ENCODE results near the gene FAM81B.
"Not testable (repeated sequence)": the region's sequence is repeated elsewhere in the genome, so short reads cannot be mapped to it uniquely, and the experiment has no call there.

FAM81B gene, protein sequence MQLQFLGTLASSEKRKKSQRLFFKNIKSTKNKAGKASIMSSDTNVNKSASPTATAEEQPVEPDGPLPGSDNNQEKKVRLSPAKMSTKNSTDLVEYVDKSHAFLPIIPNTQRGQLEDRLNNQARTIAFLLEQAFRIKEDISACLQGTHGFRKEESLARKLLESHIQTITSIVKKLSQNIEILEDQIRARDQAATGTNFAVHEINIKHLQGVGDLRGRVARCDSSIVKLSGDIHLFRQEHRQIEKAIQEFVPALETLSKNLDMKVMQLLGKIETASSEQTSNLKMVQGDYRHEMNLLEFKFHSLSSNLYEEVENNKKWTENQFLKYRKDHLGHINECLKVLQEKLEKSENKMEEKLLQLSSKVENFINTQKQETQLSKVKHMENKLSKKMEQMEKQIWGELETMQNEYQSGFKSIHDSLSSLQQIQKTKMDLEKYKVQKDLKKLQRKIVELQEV

DNA sequence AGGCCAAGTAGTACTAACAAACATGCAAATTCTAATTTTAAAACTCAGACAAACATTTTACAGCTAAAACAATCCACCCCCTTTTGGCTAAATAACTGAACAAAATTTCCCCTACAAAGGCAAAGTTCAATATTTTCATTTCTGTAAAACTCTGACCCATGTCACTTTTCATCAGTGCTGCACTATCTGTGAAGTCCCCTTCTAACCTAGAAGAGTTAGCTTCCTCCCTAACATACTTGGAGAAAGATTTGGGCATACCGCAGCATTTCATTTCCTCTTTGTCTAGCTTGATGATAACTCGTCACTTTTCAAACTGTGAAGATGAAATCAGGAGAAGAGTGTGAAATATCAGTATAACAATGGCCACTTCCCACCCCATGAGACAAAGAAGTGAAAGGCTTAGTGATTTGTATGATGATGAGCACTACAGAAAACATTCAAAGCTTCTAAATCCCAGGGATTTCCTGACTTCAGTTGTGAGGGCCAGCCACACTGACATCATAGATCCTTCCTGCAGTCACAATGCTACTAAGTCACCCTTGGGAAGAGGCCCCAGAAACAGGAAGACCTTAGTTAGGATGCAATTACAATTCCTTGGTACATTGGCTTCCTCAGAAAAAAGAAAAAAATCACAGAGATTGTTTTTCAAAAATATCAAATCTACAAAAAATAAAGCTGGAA lies at the start of gene FAM81B:
Gene FAM81B (plus strand): TSS at position 555 of the 681 bp plus-strand sequence. CDS start 24 bp downstream, at position 579.
- no peak for DNase-seq

DNA sequence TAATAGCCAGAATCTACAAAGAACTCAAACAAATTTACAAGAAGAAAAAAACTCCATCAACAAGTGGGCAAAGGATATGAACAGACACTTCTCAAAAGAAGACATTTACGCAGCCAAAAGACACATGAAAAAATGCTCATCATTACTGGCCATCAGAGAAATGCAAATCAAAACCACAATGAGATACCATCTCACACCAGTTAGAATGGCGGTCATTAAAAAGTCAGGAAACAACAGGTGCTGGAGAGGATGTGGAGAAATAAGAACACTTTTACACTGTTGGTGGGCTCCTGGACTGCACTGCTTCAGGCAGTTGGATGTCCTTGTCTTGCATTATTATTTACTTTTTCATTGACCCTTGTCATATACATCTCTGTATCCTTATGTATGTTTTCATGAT lies 49.7 kb upstream of the FAM81B start:
- DNase-seq: not testable (repeated sequence)

DNA sequence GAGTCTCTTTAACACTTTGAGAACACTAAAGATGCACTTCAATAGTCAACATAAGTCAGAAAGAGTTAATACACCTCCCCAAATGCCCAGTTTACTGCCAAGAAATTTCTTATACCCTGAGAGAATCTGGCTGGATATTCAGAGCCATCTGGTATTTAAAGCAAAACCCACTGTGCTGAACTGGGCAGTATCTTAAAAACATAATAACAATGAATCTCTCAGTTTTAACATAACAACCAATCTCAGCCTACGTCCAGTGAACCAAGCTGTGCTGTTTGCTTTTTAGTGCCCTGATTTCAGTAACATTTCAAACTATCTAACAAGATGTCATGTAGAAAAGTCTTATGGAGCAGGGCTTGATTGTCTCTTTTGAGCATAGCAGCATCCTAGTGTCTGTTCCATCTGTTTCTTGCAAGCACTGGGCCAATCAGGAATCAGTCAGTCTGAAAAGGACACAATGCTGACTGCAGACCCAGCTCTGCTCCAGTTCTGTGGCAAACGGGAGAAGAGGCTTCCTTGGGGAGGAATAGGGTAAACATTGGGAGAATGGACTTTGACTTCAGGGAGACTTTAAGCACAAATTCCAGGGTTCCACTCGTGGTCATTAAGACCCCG lies 43.6 kb upstream of the FAM81B start:
- DNase-seq: no peak

DNA sequence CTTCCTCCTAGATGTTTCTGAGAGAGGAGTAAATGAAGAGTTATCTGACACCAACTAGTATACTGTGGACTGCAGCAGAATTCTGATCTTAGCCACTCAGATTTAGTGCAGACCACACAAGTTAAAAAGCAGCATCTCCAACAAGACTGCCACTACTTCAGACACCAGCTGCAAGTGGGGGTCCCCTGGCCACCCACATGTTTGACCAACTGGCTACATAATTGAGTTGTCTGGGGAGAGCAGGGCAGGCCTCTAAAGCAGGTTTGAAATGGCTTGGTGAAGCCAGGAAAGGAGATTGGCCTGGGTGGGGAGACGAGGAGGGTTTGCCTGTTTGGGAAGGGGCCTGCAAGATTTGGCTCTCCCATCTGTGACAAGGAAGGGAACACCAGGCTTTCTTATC lies 40.5 kb upstream of the FAM81B start:
- no peak for DNase-seq

DNA sequence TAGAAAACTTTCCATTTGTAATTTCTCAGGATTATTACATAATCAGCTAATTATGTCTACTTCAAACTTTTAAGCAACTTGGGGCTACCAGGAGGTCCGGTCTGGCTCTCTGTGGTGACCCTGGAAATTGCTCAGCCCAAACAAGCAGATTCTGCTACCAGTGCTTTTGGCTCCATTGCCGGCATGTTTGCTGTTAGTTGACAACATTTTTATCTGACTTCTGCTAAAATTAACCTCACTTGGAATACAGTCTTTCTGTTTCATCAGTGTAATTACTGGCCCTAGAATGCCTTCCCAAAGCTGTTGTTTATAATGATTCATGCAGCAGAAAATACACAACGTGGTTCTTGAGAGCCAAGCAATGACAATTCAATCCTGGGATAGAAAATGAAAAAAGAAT lies 38.5 kb upstream of the FAM81B start:
- DNase-seq: no peak

DNA sequence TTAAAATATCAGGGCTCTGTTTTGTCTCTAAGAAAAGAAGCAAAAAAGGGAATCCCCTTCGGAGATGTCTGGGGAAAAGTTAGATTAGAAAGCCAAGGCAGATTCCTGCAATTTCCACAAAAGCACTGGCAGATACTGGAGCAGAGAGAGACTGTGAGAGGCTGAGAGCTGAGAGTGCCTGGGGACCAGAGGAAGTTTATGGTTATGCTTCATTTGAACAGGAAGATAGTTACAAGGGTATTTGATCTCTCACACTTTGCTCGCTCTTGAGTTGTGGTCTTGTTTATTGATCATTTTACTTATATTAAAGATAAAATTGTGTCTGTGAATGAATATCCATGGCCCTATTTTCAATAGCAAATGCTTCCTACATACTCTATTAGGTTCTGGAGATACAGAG lies 32.8 kb upstream of the FAM81B start:
- DNase-seq: no peak

DNA sequence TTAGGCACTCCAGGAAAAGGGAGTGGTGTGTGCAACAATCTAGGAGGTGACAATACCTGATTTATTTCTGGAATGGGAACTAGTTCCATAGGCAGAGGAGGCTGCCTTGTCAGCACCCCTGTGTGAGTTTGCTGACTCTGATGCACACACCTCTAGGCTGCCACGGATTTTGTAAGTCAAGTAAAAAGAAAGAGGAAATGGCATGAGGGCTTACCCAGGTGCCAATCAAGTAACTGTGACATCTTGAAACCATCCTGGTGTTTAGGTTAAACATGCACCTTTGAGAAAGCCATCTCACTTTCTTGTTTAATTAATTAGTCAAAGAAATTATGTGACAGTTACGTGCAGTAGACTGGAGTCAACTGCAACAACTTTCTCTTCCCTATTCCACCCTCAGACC lies 32.3 kb upstream of the FAM81B start:
- no peak for DNase-seq

DNA sequence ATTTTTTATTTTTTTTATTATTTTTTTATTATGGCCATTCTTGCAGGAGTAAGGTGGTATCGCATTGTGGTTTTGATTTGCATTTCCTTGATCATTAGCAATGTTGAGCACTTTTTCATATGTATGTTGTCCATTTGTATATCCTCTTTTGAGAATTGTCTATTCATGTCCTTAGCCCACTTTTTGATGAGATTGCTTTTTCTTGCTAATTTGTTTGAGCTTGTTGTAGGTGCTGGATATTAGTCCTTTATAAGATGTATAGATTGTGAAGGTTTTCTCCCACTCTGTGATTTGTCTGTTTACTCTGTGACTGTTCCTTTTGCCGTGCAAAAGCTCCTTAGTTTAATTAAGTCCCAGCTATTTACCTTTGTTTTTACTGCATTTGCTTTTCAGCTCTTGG lies 30.5 kb upstream of the FAM81B start:
- DNase-seq: not testable (repeated sequence)

DNA sequence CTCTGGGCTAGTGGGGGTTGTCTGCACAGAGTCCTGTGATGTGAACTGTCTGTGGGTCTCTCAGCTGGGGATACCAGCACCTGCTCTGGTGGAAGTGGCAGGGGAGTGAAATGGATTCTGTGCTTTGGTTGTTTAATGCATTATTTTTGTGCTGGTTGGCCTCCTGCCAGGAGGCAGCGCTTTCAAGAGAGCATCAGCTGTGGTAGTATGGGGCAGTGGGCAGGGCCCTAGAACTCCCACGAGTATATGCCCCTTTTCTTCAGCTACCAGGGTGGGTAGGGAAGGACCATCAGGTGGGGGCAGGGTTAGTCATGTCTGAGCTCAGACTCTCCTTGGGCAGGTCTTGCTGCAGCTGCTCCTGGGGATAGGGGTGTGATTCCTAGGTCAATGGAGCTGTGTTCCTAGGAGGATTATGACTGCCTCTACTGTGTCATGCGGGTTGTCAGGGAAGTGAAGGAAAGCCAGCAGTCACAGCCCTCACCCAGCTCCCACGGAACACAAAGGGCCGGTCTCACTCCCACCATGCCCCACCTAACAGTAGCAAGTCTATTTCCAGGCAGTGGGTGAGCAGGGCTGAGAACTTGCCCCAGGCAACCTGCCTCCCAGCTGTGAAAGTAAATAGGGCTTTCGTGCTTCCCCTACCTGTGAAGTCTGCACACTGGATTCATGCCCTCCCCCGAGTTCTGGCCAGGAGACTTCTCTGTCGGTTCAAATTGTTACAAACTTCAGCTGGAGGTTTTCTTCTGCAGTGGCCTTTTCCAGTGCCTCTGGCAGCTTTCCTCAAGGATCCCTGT lies 25.7 kb upstream of the FAM81B start:
- DNase-seq: no peak

DNA sequence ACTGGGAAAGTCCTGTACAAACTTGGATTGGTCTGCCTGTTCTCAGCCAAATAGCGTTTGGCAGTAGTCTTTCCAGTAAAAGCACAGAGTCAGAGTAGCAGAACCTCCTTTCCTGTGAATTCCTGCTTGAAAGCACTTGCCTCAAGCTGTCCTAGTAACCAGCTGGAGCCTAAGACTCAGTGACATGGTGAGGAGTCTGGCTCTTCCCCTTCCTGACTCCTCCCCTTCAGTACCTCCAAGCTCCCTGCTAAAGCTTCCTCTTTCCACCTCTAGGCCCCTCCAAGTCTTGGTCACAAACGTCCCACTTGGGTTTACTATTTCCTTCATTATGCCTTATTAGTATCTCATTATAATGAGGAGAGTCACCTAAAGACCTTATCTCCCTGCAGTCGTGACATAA lies 21.4 kb upstream of the FAM81B start:
- peak in 1 of 2 donors; percentile 39 for DNase-seq

DNA sequence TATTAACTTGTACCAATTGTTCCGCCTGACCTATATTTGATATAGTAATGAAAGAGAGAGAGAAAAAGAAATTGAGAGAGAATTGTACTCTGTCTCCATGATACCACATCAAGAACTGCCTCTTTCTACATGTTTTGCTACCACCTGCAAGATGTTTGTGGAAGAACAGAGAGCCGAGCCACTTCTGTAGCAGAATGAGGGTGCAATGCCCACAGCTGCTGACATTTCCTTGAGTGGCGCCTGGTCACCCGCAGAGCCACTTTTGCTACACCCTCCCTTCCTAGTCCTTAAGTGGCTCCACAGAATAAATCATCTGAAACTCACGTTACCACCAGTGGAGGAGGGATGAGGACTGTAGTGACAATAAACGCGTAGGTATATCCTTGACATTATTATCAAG lies 17.1 kb upstream of the FAM81B start:
- DNase-seq: no peak

DNA sequence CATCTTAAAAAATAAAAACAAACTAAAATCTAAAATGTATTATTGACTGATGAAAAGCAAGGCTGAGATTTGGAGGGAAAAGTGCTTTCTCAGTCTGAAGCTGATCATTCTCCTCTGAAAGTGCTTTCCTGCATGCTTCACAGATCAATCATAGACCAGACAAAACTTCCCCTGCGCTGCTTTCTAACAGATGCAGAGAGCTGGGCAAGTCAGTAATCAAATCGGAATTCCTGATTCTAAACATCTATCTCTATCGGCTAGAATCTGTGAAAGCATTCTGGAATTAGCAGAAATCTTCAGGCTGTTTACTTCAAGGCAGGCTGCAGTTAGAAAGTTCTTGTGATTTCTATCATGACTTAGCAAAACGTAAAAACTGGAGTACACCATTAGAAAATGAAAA lies 15.6 kb upstream of the FAM81B start:
- no peak for DNase-seq

DNA sequence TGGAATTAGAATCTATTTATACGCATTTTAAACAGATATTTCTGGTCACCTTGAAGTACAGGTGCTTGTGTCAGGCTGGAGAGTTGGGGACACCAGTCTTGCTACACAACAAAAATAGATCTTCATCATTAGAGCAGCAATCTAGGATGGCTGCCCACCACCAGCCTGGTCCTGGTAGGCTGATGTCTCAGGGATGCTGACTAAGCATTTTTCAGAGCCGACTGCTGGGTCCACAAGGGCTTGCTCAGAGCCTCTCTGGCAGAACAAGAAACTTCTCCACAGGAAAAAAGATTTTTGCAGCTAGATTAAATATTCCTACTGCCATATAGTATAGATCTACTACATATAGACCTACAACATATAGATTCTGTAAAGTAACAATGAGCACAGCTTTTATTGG lies 12.0 kb upstream of the FAM81B start:
- DNase-seq: no peak

DNA sequence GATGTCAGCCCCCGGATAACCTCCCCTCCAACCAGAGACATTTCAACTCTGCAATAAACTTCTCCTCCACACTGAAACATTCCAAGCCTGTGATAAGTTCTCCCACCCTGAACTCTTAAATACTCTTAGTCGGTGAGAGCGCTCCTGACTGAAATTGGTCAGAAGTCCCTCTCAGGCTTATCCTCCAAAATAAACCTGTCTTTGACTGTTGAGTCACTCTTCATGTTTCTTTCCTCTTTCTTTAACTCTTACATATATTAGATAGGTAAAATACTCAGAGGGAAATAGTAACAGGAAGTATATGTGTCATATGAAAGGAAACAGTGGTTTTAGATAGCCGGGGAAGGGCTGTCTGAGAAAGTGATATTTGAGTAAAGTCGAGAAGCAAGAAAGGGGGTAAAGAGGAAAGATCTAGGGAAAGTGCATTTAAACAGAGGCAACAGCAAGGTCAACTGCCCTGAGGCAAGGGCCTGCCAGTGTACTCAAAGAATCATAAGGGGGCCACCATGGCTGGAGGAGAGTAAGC lies 11.0 kb upstream of the FAM81B start:
- DNase-seq: peak in 1 of 2 donors; percentile 43

DNA sequence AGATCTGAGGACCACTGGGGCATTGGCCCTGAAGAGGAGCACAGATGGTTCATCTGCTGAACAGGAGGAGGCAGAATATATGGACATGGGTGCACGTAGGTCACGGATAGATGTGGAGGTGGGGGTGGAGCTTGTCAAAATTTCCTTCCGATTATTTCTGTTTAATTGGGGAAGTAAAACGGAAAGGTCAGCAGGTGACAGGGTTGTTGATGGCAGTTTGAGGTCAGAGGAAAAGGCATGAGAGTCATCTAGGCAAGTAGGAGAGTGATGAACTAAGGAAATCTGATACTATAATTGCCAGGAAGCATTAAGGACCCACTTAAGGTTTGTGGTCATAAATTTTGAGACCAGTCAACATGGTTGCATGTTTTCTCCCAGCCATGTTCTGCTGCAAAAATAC lies 8.4 kb upstream of the FAM81B start:
- no peak for DNase-seq

DNA sequence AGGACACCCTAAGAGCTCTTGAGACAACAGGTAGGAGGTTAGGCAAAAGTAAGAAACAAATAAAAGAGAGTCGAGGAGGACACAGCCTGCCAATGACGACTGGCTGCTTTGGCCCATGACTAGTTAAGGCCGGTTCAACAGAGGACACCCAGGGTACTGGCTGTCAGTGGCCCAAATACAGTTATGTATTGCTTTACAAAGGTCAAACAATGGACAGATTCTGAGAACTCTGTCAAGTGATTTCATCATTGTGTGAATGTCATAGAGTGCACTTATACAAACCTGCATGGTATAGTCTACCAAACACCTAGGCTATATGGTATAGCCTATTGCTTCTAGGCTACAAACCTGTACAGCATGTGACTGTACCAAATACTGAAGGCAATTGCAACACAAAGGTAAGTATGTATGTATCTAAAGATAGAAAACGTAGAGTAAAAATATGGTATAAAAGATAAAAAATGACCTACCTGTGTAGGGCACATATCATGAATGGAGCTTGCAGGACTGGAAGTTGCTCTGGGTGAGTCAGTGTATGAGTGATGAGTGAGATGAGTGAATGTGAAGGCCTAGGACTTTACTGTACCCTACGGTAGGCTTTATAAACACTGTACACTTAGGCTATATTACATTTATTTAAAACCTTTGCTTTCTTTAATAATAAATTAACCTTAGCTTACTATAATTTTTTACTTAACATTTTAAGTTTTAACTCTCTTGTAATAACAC lies 6.5 kb upstream of the FAM81B start:
- DNase-seq: no peak

DNA sequence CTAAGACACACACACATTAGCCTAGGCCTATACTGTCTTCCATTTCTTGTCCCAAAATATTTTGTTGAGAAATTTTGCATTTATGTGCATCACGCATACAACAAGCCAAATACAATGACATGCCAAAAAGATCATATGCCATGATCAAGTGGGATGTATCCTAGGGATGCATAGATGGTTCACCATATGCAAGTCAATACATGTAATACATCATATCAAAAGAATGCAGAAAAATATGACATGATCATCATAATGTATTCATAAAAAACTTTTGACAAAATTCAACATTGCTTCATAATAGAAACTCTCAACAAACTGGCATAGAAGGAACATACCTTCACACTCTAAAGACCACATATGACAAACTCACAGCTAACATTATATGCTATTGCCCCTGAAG lies 5.8 kb upstream of the FAM81B start:
- no peak for DNase-seq

DNA sequence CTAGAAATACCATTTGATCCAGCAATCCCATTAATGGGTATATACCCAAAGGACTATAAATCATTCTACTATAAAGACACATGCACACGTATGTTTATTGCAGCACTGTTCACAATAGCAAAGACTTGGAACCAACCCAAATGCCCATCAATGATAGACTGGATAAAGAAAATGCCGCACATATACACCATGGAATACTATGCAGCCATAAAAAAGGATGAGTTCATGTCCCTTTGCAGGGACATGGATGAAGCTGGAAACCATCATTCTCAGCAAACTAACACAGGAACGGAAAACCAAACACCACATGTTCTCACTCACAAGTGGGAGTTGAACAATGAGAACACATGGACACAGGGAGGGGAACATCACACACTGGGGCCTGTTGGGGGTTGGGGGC lies 799 bp downstream of the FAM81B start:
- DNase-seq: not testable (repeated sequence)

DNA sequence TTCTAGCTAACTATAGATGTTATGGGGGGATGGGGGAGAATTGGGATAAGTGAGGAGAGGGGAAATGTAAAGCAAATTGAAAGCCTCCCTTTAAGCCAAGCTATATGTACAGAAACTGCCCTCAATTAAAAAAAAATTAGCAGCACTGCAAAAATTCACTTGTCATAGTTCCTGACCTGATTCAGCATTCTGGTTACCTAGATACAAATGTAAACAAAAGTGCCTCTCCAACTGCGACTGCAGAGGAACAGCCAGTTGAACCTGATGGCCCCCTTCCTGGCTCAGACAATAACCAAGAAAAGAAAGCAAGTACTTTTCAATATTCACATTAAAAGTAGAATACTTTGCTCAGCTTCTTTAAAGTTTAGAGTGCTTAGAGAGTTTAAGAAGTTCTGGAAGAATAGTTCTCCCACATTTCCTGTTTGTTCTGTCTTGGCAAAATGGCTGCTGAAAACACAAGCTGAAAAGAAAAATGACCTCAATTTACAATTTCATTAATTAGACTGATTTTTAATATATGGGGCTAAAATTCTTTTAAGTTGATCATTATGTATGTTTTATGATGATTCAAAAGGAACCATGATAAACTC lies 1.5 kb downstream of the FAM81B start:
- peak in 1 of 2 donors; percentile 83 for DNase-seq

DNA sequence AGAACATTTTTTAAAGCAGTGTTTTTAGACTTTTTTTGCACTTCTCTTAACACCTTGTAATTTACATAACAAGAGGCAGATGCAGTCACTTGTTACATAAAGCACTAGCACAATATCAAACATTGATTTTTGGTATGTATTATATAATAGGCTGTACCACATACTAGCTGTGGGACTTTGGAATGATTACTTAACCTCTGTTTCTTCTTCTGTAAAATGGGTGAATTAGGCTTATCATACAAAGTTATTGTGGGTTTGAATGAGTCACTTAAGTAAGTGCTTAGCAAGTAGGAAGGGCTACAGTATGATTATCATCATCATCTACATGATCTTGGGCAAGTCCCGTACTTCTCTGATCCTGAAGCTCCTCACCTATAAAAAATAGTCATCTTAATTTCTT lies 2.1 kb downstream of the FAM81B start:
- no peak for DNase-seq

DNA sequence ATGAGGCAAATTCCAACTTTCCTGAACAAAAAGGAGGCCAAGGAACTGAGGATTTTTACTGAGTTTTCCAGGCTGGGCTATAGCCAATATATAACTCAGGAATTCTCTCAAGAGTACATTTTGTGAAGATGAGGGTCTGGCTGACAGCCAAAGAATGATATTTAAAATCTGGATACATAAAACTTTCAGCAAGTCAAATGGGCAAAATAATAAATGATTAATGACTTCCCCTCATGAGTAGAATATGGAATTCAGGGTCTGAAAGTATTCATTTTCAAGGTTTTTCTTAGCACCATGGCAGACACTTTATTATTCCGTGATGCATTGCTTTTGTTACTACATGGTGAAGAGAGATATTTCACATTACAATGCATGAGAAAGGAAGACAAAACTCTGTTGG lies 7.8 kb downstream of the FAM81B start:
- no peak for DNase-seq

DNA sequence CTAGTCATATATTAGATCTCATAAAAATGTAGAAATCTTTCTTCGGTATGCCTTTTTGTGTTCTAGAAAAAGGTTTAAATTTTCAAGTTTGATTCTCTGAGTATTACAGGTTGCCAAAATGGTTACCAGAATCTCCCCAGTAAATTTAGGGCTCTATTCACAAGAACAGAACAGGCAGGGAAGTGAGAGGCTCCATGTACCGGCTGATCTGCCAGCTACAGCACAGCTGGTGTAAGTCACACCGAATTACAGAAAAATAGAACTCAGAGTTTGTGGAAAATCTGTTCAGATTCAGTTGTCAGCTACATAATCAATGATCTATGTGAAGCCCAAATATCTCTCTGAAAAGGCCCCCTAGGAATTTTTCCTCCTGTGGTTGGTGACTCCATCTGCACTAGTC lies 10.5 kb downstream of the FAM81B start:
- DNase-seq: no peak

Measured in bone marrow (tissue), 2 donors.